ENCODE data around the gene SMIM41. TPM values are rescaled to one million over a fixed set of nuclear protein-coding genes. Genes with fewer than 3 reads are reported as not detected.

Gene SMIM41
- total and polyA plus RNA-seq, 12 donors: 0.10 to 2.1 (median 0.68) TPM; not detected in 8

DNA sequence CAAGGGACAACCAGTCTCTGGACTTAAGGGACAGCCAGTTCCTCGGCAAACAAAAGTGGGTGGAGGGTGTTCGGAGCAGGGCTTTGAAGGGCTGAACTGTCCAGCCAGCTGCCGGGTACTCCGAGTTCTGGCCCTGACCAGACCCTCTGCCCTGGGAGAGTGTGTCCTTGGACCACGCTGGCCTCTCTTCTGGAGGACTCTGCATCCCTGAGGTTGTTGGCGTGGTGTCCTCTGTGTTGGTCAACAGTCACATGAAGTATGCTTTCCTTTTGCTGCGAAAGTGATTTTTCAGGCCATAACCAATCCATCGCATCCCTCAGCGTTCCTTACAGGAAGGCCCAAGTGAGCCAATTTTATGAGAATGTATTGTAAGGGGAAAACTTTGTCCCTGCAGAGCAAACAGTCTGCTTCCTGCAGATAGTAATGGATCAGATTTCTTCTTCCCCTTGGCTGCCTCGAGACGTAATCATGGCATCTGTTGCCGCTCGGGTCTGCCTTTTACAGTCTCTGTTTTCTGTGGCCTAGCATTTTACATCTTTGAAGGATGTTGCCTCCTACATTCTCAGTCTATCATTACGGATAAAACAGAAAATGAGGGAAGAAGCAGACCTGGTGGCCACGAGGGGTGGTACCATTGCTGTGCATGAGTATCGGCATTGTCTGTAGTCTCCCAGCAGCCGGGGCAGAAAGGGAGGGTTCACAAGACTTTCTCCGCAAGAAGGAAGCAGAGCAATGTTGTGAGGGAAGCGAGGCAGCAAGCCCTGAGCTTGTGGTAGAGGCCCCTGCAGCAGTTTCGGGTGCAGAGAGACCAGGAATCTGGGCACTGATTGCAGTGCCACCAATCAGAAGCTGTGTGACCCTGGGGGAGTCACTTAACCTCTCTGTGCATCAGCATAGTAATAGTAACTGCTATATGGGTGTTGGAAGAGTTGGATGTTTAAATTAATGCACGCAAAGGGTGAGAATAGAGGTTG lies 47.4 kb downstream of the SMIM41 start:
- Histone ChIP-seq H3K27ac (peak overlapping the region in 2 of 5 donors; percentile 42 to 78), H3K36me3 (replicated peaks in 1 of 2) (no peaks in the 10 kb centered on the region), H3K4me3 (no peak overlapping the region), H3K9me3 (replicated peaks in 1 of 3) (no peaks in the 10 kb centered on the region), H3K4me1 (replicated peaks in 1 of 2) (no peaks in the 10 kb centered on the region), H3K27me3 (no peaks in the 10 kb centered on the region)
- DNase-seq: peak in 3 of 7 donors; percentile 33 to 65 (median 51)
- 53 to 61% (median 58%) methylated on average over 21 of the region's 21 CpGs for WGBS, 4 donors
- intact Hi-C loops (cut with DNase I): no loop called here
- TF ChIP-seq, protein P1, sequence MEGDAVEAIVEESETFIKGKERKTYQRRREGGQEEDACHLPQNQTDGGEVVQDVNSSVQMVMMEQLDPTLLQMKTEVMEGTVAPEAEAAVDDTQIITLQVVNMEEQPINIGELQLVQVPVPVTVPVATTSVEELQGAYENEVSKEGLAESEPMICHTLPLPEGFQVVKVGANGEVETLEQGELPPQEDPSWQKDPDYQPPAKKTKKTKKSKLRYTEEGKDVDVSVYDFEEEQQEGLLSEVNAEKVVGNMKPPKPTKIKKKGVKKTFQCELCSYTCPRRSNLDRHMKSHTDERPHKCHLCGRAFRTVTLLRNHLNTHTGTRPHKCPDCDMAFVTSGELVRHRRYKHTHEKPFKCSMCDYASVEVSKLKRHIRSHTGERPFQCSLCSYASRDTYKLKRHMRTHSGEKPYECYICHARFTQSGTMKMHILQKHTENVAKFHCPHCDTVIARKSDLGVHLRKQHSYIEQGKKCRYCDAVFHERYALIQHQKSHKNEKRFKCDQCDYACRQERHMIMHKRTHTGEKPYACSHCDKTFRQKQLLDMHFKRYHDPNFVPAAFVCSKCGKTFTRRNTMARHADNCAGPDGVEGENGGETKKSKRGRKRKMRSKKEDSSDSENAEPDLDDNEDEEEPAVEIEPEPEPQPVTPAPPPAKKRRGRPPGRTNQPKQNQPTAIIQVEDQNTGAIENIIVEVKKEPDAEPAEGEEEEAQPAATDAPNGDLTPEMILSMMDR (IDR thresholded peaks at IDR 0.05): peak in 2 of 6 experiments; percentile 8 to 10
- TF ChIP-seq POLR2A (IDR thresholded peaks at IDR 0.05): no peak

DNA sequence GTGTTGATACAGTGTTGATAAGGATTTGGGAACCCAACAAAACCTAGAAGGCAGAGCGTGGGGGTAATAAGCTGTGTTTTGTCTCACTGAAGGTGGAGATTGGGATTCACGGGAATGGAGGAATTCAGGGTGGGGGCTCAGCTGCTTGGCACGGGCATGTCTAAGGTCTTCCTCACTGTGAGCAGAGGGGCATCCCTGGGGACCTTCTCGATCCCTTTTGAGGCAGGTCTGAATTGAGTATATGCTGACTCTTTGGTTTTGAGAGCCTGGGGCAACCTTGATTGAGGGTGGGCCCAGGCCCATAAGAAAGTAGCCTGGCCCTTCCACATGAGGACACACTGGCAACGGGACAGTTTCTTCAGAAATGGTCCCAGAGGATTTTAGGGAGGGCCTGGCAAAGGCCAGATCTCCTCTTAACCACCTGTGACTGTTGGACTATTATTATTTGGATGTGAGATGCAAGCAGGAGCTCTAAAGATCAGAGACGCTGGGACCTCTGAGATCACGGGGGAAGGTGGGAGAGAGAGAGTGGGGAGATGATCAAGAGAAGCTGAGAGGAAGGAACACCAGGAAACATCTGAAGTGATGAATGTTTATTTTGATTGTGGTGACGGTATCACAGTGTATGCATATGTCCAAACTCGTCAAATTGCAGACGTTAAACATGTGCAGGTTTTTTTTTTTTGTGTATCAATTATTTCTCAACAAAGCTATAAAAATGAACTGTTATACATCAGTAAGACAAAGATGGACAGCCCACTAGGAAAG lies 48.4 kb downstream of the SMIM41 start:
- Histone ChIP-seq H3K27ac (peak overlapping the region in 1 of 5 donors; percentile 78), H3K27me3 (no peaks in the 10 kb centered on the region), H3K36me3 (replicated peaks in 1 of 2) (no peaks in the 10 kb centered on the region), H3K9me3 (replicated peaks in 1 of 3) (no peaks in the 10 kb centered on the region), H3K4me1 (replicated peaks in 1 of 2) (no peaks in the 10 kb centered on the region), H3K4me3 (no peak overlapping the region)
- peak in 1 of 7 donors; percentile 35 for DNase-seq
- intact Hi-C loops (cut with DNase I): no loop called here
- TF ChIP-seq, protein P1 (IDR thresholded peaks at IDR 0.05): no peak
- TF ChIP-seq POLR2A (IDR thresholded peaks at IDR 0.05): no peak
- WGBS, 4 donors: 62 to 70% (median 68%) methylated on average over 10 of the region's 10 CpGs

DNA sequence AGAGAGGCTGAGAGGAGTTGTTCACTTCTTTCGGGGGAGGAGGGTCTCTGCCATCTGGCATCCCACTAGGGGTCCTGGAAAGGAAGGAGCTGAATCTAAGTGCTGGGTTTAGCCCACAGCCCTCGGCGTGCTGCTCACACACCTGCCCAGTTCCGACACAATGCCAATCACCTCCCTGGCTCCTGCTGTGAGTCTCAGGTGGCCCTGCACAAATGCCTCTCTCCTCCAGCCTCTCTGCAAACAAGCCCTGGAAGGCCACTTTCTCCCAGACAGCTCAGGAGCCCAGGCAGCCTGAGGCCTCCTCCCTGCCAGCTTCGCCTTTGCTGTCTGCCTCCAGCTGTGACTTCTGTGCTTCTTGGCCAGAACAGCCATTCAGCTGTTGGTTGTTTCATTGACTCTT lies 51.2 kb downstream of the SMIM41 start:
- 84 to 93% (median 90%) methylated on average over 4 to 5 of the region's 5 CpGs for WGBS, 4 donors
- H3K27me3 ChIP-seq: no peaks in the 10 kb centered on the region
- H3K36me3 ChIP-seq (replicated peaks in 1 of 2): no peaks in the 10 kb centered on the region
- no peaks in the 10 kb centered on the region for H3K4me1 ChIP-seq (replicated peaks in 1 of 2)
- TF ChIP-seq POLR2A (IDR thresholded peaks at IDR 0.05): no peak
- TF ChIP-seq, protein P1 (IDR thresholded peaks at IDR 0.05): no peak
- DNase-seq: no peak
- no peak overlapping the region for H3K27ac ChIP-seq
- H3K9me3 ChIP-seq (replicated peaks in 1 of 3): no peaks in the 10 kb centered on the region
- intact Hi-C loops (cut with DNase I): no loop called here
- no peak overlapping the region for H3K4me3 ChIP-seq

DNA sequence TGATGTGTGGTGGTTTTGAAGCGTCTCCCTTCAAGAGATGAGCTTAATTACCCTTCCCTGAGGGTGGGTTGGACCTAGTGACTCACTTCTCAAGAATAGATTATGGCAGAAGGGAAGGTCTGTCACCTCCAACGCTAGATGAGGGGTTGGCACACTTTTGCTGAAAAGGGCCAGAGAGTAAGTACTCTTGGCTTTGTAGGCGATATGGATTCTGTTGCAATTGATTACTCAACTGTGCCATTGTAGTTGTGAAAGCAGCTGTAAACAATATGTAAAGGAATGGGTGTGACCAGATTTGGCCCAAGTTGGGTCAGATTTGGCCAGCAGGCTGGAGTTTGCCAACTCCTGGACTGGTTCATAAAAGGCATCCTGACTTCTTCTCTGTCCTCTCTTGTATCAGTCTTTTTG lies 53.3 kb downstream of the SMIM41 start:
- Histone ChIP-seq H3K4me3 (no peak overlapping the region), H3K4me1 (replicated peaks in 1 of 2) (no peaks in the 10 kb centered on the region), H3K27me3 (no peaks in the 10 kb centered on the region), H3K27ac (no peak overlapping the region), H3K36me3 (replicated peaks in 1 of 2) (no peaks in the 10 kb centered on the region), H3K9me3 (replicated peaks in 1 of 3) (no peaks in the 10 kb centered on the region)
- intact Hi-C loops (cut with DNase I): no loop called here
- 73 to 85% (median 81%) methylated on average over 3 of the region's 3 CpGs for WGBS, 4 donors
- TF ChIP-seq, protein P1 (IDR thresholded peaks at IDR 0.05): no peak
- no peak for TF ChIP-seq POLR2A (IDR thresholded peaks at IDR 0.05)
- DNase-seq: no peak
